ENCODE measurements around the gene IFT57.
"Not testable (repeated sequence)": the region's sequence is repeated elsewhere in the genome, so short reads cannot be mapped to it uniquely, and the experiment has no call there.

The IFT57 gene

DNA sequence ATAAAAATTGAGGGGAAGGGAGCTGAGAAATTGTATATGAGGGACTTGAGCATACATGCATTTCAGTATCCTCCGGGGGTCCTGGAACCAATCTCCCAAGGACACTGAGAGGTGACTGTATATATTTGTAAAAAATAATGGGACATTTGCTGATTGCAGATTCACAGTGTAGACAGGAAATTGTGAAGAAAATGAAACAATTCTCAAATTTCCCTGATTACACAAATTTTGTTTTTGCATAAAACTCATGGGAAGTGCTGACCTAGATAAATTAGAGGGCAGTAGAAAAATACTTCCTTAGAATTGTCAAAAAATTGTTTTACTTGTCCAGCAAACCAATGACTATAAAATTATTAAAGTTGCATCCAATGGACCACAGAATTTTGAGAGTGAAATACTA is 64.0 kb downstream of the IFT57 start:
- DNase-seq, result no peak

- no peak for DNase-seq
Observed at GRCh38 chr3:108157273-108157672, 65.0 kb downstream of the IFT57 start.

- no peak for DNase-seq
Observed at GRCh38 chr3:108156312-108156853, 65.8 kb downstream of the IFT57 start.

GRCh38 chr3:108155642-108156041 is 66.6 kb downstream of the IFT57 start:
- DNase-seq, result not testable (repeated sequence)

DNA sequence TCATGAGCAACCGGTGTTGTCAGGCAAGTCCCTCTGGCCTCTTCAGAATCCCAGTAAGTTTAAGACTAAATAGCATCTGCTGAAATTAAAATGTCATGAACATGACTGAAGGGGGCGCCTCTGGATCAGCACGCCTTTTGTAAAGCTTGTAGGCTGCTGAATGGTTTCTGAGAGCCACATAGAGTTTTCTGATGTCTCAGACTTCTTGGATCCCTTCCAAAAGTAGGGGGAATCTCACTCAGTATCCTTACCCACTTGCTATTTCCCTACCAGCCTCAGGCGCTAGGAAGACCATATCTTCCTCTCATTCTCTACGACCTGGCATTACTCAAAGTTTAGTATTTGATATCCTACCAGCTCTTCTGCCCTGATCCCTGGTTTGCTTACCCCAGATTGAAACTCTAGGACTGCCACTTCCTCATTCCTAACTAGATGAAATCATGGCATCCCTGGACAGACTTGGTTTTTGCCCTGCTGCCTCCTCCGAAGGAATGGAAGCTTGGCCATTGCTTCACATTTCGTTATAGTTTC is 68.7 kb downstream of the IFT57 start:
- DNase-seq, result peak; percentile 81

- DNase-seq, result no peak
Observed at GRCh38 chr3:108152274-108152673, 70.0 kb downstream of the IFT57 start.

GRCh38 chr3:108150200-108150599 is 72.0 kb downstream of the IFT57 start:
- DNase-seq, result no peak

DNA sequence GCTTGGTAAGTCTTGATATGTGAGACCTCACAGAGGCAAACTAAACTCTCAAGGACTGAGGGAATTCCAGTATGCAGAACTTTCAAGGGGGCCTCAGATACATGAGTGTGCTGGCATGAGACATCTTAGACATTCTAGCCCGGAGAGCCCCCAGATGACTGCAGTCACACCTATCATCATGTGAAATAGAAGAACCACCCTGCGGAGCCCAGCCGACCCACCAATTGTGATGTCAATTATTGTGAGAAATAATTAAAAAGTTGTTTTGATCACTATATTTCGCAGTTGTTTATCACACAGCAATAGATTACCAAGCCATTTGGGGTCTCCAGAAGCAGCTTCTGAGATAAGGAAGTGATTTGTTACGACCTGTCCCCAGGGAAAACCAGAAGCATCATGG is 76.1 kb downstream of the IFT57 start:
- no peak for DNase-seq

GRCh38 chr3:108145578-108145977 is 76.6 kb downstream of the IFT57 start:
- DNase-seq, result no peak

GRCh38 chr3:108137460-108137814 is 84.8 kb downstream of the IFT57 start:
- DNase-seq, result no peak

GRCh38 chr3:108136561-108137459 is 85.4 kb downstream of the IFT57 start:
- DNase-seq, result no peak

DNA sequence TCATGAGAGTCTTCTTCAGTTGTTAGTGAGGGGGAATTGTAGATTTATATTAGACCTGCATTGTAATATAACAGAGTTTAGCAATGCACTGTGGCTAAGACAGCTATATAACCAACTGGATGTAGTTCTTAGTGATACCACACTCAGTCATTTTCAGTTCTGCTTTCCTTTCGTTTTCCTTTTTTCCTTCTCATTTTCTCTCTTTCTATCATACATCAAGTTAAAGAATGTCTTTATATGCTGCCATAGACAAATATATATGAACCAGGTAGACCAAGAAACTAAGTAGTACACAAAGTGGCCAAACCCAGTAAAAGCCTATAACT is 87.7 kb downstream of the IFT57 start:
- no peak for DNase-seq

GRCh38 chr3:108133858-108134554 is 88.2 kb downstream of the IFT57 start:
- no peak for DNase-seq

DNA sequence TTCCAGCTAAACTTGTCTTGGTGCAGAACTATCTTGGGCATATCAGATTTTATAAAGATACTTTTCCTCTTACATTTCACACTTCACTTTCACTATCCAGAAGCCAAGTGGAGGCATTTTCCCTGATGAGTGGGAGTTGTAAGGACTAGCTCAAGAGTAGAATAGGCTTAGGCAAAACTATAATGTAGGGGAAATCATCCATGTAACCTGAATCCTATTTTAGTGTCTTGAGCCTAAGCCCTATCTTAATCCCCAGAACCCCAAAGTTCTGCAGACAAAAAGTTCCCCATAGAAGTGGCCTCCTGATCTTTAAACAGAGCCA is 89.2 kb downstream of the IFT57 start:
- DNase-seq, result no peak

- DNase-seq, result no peak
Observed at GRCh38 chr3:108131475-108132134, 90.6 kb downstream of the IFT57 start.

DNA sequence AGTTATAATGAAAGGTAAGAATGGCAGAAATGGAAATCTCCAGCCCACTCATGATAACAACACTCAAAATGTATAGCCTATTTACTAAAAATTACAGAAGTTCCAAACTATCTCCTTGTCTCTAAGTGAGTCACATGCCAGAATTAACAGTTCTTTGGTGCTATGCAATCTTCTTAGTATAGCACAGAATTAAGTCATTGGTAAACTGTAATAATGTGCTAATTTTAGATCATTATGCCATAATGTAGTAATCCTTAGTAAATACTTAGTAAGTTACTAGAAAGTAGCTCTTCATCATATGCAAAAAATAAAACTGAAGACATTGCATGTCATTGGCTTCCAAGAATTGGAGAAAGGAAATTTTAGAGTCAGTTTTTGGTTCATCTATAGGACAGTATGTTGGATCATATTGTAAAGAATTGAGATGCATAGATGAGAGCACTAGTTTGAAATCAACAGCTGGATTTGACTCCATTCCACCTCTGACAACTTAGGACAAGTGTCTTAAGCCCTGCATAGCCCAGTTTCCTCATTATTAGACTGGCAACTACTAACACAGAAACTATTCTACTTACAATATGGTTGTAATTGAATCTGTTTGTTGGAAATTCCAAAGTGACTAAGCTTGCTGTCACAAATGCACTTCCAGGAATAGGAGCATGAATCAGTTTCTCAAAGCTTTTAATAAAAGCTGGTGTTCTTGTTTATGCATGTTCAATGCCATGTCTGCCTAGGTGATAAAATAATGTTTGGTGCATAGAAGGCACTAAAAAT is 91.3 kb downstream of the IFT57 start:
- peak; percentile 87 for DNase-seq

GRCh38 chr3:108130236-108130635 is 92.0 kb downstream of the IFT57 start:
- DNase-seq, result no peak

DNA sequence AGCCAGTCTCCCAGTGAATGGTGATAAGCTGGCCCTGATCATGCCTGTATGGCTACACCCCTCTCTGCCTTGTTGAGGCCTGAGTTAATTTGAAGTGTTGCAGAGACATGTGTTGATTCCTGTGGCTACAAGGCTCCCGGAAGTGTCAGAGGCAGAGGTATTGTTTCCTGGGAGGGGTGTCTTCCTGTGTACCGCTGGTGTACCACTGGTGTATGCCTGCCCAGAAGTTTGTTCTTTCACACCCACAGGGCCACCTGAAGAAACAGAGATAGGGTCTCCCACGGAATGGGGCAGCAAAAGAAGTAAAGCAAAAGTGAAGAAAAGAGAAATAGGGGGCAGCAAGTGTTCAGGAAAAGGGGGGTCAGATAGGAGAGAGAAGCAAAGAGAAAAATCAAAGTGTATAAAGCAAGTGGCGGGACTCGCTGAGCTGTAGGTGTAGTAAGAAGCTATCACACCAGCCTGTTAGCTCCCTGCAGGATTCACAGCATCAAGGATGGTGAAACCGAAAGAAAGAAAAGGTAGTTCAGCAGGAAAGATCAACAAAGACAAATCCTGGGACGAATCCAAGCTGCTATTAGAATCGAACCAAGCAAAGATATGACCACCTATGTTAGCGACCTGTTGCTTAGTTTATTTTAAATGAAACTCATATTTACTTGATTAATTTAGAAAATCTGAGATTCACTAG is 94.8 kb downstream of the IFT57 start:
- no peak for DNase-seq

DNA sequence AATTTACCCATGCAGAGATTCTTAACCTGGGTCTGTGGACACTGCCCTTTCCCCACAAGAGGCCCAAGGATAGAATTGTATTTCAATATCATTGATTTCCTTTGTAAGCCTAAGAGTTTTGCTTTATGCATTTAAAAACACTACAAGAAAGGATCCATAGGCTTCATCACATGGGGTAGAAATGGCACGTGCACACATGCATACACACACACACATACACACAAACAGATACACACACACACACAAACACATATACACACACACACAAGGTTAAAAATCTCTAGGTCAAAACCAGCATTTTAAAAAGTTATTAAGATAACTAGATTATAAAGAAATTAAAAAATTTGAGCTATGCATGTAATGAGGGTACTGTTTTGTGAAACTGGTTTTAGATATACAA is 95.9 kb downstream of the IFT57 start:
- DNase-seq, result no peak

- DNase-seq, result no peak
Observed at GRCh38 chr3:108125550-108126071, 96.6 kb downstream of the IFT57 start.

- DNase-seq, result no peak
Observed at GRCh38 chr3:108125153-108125543, 97.1 kb downstream of the IFT57 start.

All from fibroblast of skin of scalp (primary cell).